RKO (cell line): Measurements from ENCODE around the gene DNMT1.
"Not testable (repeated sequence)": the region's sequence is repeated elsewhere in the genome, so short reads cannot be mapped to it uniquely, and the experiment has no call there.

ENCODE experiments used
- DNase-seq: peaks from one replicate; pipeline ENCODE4 v3.0.0-alpha.2; 2016; ENCODE audit warnings: low spot score

DNMT1 gene

GRCh38 chr19:10220695-10221094 is 25.9 kb upstream of the DNMT1 start:
- DNase-seq: no peak

GRCh38 chr19:10219678-10220077 is 24.9 kb upstream of the DNMT1 start:
- DNase-seq: no peak

GRCh38 chr19:10217085-10217484 is 22.3 kb upstream of the DNMT1 start:
- no peak for DNase-seq

- no peak for DNase-seq
These were observed 20.0 kb upstream of the DNMT1 start for GRCh38 chr19:10214784-10215183.

GRCh38 chr19:10211691-10212090 is 16.9 kb upstream of the DNMT1 start:
- DNase-seq: no peak

GRCh38 chr19:10211061-10211460 is 16.3 kb upstream of the DNMT1 start:
- no peak for DNase-seq

GRCh38 chr19:10209315-10209714 is 14.6 kb upstream of the DNMT1 start:
- no peak for DNase-seq

- no peak for DNase-seq
These were observed 12.3 kb upstream of the DNMT1 start for GRCh38 chr19:10207026-10207425.

GRCh38 chr19:10206226-10206885 is 11.6 kb upstream of the DNMT1 start:
- DNase-seq: peak; percentile 27

GRCh38 chr19:10205636-10206035 is 10.9 kb upstream of the DNMT1 start:
- DNase-seq: no peak

- DNase-seq: no peak
These were observed 8.9 kb upstream of the DNMT1 start for GRCh38 chr19:10203686-10204085.

- DNase-seq: no peak
These were observed 6.4 kb upstream of the DNMT1 start for GRCh38 chr19:10201176-10201575.

GRCh38 chr19:10200101-10200500 is 5.3 kb upstream of the DNMT1 start:
- DNase-seq: not testable (repeated sequence)

- not testable (repeated sequence) for DNase-seq
These were observed 4.3 kb upstream of the DNMT1 start for GRCh38 chr19:10198889-10199644.

GRCh38 chr19:10195199-10195519 is 406 bp upstream of the DNMT1 start:
- no peak for DNase-seq

GRCh38 chr19:10193790-10194499 is 808 bp downstream of the DNMT1 start:
- peak; percentile 88 for DNase-seq

- no peak for DNase-seq
These were observed 1.8 kb downstream of the DNMT1 start for GRCh38 chr19:10192922-10193321.

- DNase-seq: no peak
These were observed 3.4 kb downstream of the DNMT1 start for GRCh38 chr19:10191347-10191746.

GRCh38 chr19:10190026-10190425 is 4.7 kb downstream of the DNMT1 start:
- DNase-seq: no peak

GRCh38 chr19:10189616-10190015 is 5.1 kb downstream of the DNMT1 start:
- no peak for DNase-seq

GRCh38 chr19:10187315-10187714 is 7.4 kb downstream of the DNMT1 start:
- no peak for DNase-seq

- DNase-seq: no peak
These were observed 10.1 kb downstream of the DNMT1 start for GRCh38 chr19:10184636-10185035.

GRCh38 chr19:10183926-10184325 is 10.8 kb downstream of the DNMT1 start:
- no peak for DNase-seq
